Lower lobe of right lung (tissue), 2 donors: ENCODE measurements around the gene PATL2. TPM values are rescaled to one million over a fixed set of nuclear protein-coding genes. Genes with fewer than 3 reads are reported as not detected.
"Not testable (repeated sequence)": the region's sequence is repeated elsewhere in the genome, so short reads cannot be mapped to it uniquely, and the experiment has no call there.

Source experiments
- ATAC-seq, 2 donors: fragments of 200-7000 bp; cut with Tn5 transposase; one replicate each; pipeline ENCODE4 v1.9.1; 2020 to 2022; ENCODE audit warnings: mild to moderate bottlenecking in 2 of 2, moderate library complexity in 2 of 2
- DNase-seq: peaks from one replicate; pipeline ENCODE4 v3.0.0-alpha.2; 2020
- H3K27ac ChIP-seq: fragments of 200-600 bp; one replicate; pipeline ENCODE4 v1.8.0; 2022
- H3K27me3 ChIP-seq: fragments of 200-600 bp; one replicate; pipeline ENCODE4 v1.8.0; 2022; ENCODE audit warnings: low read depth
- H3K36me3 ChIP-seq: fragments of 200-600 bp; one replicate; pipeline ENCODE4 v1.8.0; 2022; ENCODE audit warnings: mild to moderate bottlenecking
- H3K4me1 ChIP-seq: fragments of 200-600 bp; one replicate; pipeline ENCODE4 v1.8.0; 2022
- H3K4me3 ChIP-seq: fragments of 200-600 bp; one replicate; pipeline ENCODE4 v1.8.0; 2022; ENCODE audit warnings: mild to moderate bottlenecking
- H3K9me3 ChIP-seq: fragments of 200-600 bp; one replicate; pipeline ENCODE4 v1.8.0; 2022
- CTCF ChIP-seq: fragments of 200-600 bp; IDR thresholded peaks from one replicate; pipeline ENCODE4 v1.8.0; 2022; ENCODE audit warnings: antibody characterized with exemption, mild to moderate bottlenecking
- intact Hi-C: fragments of 100-400 bp; cut with DNase I; formaldehyde crosslinking; loops from one replicate; pipeline ENCODE4 v1.11.0; 2022
- total RNA-seq: library from RNA; stranded (reverse); fragmentation: NEBNext Ultra II Directional; extraction: Animal tissue kit (Norgen Biotek cat#: 25700); gene quantifications from one replicate; pipeline ENCODE4 v1.2.1, GENCODE V29; 2021
- donor health status: DM: no; HTN: yes; CAD: no; lungs with severe emphysema.

Gene PATL2
- total RNA-seq, 1 donor from 2014 or later, result 4.5 TPM

- Histone ChIP-seq H3K27ac (peak overlapping the region; percentile 99), H3K9me3 (no peaks in the 10 kb centered on the region), H3K27me3 (no peaks in the 10 kb centered on the region), H3K36me3 (peaks cover 26% of the 10 kb centered on the region), H3K4me3 (peak overlapping the region; percentile 80), H3K4me1 (peaks cover 61% of the 10 kb centered on the region)
- ATAC-seq (peak; percentile 72), DNase-seq (peak; percentile 72)
- TF ChIP-seq CTCF, result no peak
- intact Hi-C loops, result no loop called here
Measured at GRCh38 chr15:44711743-44712345, 721 bp upstream of the PATL2 start.

GRCh38 chr15:44710236-44711095 lies 657 bp downstream of the PATL2 start:
- intact Hi-C loops, result no loop called here
- no peak for ATAC-seq
- TF ChIP-seq CTCF, result peak; percentile 15

GRCh38 chr15:44706946-44707636 lies 4.0 kb downstream of the PATL2 start:
- peak overlapping the region; percentile 49 for H3K27ac ChIP-seq
- H3K9me3 ChIP-seq, result no peaks in the 10 kb centered on the region
- intact Hi-C loops, result no loop called here
- H3K36me3 ChIP-seq, result no peaks in the 10 kb centered on the region
- H3K4me3 ChIP-seq, result no peak overlapping the region
- TF ChIP-seq CTCF, result no peak
- H3K4me1 ChIP-seq, result peaks cover 26% of the 10 kb centered on the region
- no peaks in the 10 kb centered on the region for H3K27me3 ChIP-seq
- peak in 1 of 2 donors; percentile 49 for ATAC-seq
- DNase-seq, result peak; percentile 67

More at GRCh38 chr15:44710236-44711095, 657 bp downstream of the PATL2 start:
- H3K4me1 ChIP-seq, result peaks cover 51% of the 10 kb centered on the region
- peaks cover 12% of the 10 kb centered on the region for H3K36me3 ChIP-seq
- peak; percentile 75 for DNase-seq
- H3K27me3 ChIP-seq, result no peaks in the 10 kb centered on the region
- H3K4me3 ChIP-seq, result peak overlapping the region; percentile 80
- H3K9me3 ChIP-seq, result no peaks in the 10 kb centered on the region
- H3K27ac ChIP-seq, result peak overlapping the region; percentile 99

GRCh38 chr15:44706401-44706800 lies 4.7 kb downstream of the PATL2 start:
- Histone ChIP-seq H3K36me3 (no peaks in the 10 kb centered on the region), H3K9me3 (no peaks in the 10 kb centered on the region), H3K27me3 (no peaks in the 10 kb centered on the region), H3K27ac (peak overlapping the region; percentile 44), H3K4me1 (peaks cover 26% of the 10 kb centered on the region), H3K4me3 (no peak overlapping the region)
- intact Hi-C loops, result no loop called here
- no peak for DNase-seq
- ATAC-seq, result no peak
- TF ChIP-seq CTCF, result no peak

- Histone ChIP-seq H3K27ac (no peak overlapping the region), H3K4me3 (no peak overlapping the region), H3K27me3 (no peaks in the 10 kb centered on the region), H3K9me3 (no peaks in the 10 kb centered on the region), H3K4me1 (peaks cover 26% of the 10 kb centered on the region), H3K36me3 (no peaks in the 10 kb centered on the region)
- ATAC-seq (no peak), DNase-seq (no peak)
- intact Hi-C loops, result no loop called here
- TF ChIP-seq CTCF, result no peak
Measured at GRCh38 chr15:44705986-44706385, 5.1 kb downstream of the PATL2 start.

GRCh38 chr15:44700676-44701075 lies 10.4 kb downstream of the PATL2 start:
- intact Hi-C loops, result not testable (repeated sequence)

More at GRCh38 chr15:44700676-44701075, 10.4 kb downstream of the PATL2 start:
- H3K36me3 ChIP-seq, DNase-seq, H3K27me3 ChIP-seq, ATAC-seq, H3K4me3 ChIP-seq, H3K27ac ChIP-seq, H3K4me1 ChIP-seq: not testable (repeated sequence)
- peaks cover 11% of the 10 kb centered on the region for H3K9me3 ChIP-seq
